Epithelial cell of proximal tubule (primary cell): ENCODE data around the gene TNRC18. TPM values are rescaled to one million over a fixed set of nuclear protein-coding genes. Genes with fewer than 3 reads are reported as not detected.

ENCODE experiments used
- DNase-seq: peaks from one replicate; pipeline ENCODE4 v3.0.0-alpha.2; 2011; ENCODE audit warnings: low read depth
- H3K4me3 ChIP-seq: 2 replicates; pipeline ENCODE4 v1.5.1; 2011; ENCODE audit warnings: low read depth, mild to moderate bottlenecking, low read length
- CTCF ChIP-seq: conservative IDR thresholded peaks from 2 replicates; pipeline ENCODE4 v1.5.1; 2012; ENCODE audit warnings: low read depth, mild to moderate bottlenecking, low read length
- total RNA-seq: library from RNA; depleted of rRNA; stranded (reverse); fragments of >200 nt; gene quantifications from 2 replicates; pipeline ENCODE4 v1.2.3, GENCODE V29; 2015

The TNRC18 gene
- total RNA-seq, 1 donor from 2014 or later, result 34.3 TPM

DNA sequence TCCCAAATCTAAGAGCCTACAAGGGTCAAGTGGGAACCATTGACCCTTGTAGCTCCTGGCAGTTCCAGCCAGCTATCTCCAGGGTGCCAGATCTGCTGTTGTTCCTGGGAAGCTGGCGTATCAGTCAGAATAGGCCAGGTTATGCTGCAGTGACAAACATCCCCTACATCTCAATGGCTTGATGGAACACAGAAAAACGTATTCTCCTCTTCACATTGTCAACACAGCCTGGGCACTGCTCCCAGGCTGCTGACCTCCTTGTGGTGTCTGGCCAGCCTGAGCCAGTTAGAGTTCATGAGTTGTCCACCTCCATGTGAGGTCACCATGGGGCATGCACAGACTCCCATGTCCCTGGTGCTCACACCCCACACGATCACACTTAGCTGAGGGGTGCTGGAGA, 9.5 kb upstream of the TNRC18 start:
- no peak overlapping the region for H3K4me3 ChIP-seq
- DNase-seq, result no peak
- no peak for TF ChIP-seq CTCF

GRCh38 chr7:5432691-5433090, 9.1 kb upstream of the TNRC18 start:
- H3K4me3 ChIP-seq, result no peak overlapping the region
- TF ChIP-seq CTCF, result no peak
- DNase-seq, result no peak

DNA sequence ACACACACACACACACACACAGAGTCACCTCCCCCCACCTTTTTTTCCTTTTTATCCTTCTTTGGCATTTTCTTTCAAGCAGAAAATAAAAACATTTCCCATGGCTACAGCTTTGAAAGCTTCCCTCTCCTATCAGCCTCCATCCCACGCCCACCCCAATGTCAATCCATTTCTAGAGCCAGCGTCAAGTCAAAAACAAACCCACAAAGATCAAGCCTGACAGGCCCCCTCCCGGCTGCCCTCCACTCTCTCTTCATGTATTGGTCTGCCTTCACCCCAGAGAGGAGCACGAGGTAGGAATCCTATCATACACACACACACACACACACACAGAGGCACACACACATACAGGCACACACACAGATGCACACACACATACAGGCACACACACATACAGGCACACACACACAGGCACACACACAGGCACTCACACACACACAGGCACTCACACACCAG, 8.0 kb upstream of the TNRC18 start:
- DNase-seq, result no peak
- TF ChIP-seq CTCF, result no peak
- H3K4me3 ChIP-seq, result no peak overlapping the region

DNA sequence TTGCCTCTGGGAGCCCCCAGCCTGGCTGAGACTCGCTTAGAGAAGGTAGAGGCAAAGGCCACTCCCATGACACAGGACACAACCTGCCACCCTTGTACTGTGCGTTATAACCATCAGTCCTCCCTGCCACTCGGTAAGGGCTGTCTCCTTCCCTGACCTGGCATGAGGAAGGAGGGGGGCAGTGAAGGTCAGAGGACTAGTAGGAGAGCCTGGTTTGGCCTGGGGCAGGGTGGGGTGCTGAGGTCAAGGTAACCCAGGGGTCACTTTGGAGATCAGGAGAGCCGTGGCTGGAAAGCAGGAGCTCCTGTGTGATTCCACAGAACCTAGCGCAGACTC, 6.9 kb upstream of the TNRC18 start:
- no peak for DNase-seq
- no peak overlapping the region for H3K4me3 ChIP-seq
- TF ChIP-seq CTCF, result no peak

DNA sequence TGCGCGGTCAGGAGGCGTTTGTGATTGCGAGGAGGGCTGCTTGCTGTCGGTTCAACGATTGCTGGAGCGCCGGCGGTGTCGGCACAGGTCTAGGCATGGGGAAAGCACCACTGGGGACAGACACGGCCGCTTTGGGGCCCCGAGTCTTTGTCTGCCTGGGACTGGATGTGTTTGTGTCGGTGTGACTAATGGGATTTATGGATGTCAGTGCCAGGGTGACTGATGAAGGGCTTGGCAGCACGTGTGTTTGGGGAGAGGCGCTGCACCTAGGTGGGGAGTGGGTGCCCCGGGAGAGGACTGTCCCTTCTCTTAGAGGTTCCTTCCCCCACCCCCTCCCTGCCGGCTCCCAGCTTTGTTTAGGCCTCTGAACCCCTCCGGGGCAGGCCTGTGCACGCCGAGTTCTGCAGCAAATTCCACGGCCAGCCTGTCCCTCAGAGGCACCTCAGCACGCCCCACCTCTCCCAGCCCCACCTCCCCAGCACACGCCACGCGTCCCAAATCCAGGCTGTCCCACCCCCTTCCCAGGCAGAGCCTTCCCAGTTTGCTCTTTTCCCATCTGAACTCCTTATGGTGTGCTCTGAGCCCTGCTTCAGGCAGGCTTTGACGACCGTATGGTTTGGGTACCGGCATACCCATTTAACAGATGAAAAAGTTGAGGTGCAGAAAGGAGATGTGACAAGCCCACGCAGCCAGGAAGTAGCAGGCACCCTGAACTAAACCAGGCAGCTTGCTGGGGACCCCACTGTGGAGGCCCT, 6.4 kb upstream of the TNRC18 start:
- no peak for TF ChIP-seq CTCF
- H3K4me3 ChIP-seq, result peak overlapping the region; percentile 94
- no peak for DNase-seq

DNA sequence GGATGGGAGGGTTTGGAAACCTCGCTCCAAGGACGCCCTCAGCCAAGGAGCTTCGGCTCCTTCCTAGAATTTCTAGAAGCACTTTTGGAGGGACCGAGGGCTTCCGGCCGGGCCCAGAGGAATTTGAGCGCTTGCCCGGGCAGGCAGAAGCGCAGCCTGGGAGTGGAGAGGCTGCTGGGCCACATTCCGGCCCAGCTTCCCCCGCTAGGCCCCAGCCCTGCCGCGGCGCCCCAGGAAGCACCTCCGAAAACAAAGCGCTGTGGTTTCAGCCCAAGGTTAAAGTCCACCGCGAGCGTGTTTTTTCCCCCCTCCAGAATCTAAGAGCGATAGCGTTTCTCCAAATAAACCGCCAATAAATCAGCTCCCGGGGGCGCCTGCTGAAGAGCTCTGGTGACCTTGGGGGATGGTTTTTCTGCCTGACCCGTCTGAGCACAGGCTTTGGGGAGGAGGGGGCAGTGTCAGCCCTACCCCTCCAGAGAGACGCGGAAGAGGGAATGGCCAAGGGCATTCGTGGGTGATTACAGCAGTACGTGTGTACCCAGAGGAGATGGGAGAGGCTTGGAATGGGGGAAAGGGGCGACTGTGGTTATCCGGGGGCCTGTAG, 5.7 kb upstream of the TNRC18 start:
- DNase-seq, result no peak
- peak overlapping the region; percentile 94 for H3K4me3 ChIP-seq
- no peak for TF ChIP-seq CTCF
